ENCODE data around the gene ECPAS.
"Not testable (repeated sequence)": the region's sequence is repeated elsewhere in the genome, so short reads cannot be mapped to it uniquely, and the experiment has no call there.

The ECPAS gene

GRCh38 chr9:111502506-111502905, 18.3 kb upstream of the ECPAS start:
- Histone ChIP-seq H3K4me3 (ENCODE audit: low read depth, low read length) (no peak overlapping the region), H3K9me3 (ENCODE audit: control insufficient read depth, insufficient read depth, low read length) (no peaks in the 10 kb centered on the region), H3K4me1 (ENCODE audit: control insufficient read depth, insufficient read depth, low read length) (no peaks in the 10 kb centered on the region), H3K36me3 (ENCODE audit: control insufficient read depth, insufficient read depth, low read length) (no peaks in the 10 kb centered on the region), H3K9ac (ENCODE audit: low read depth, low read length) (no peak overlapping the region), H3K27ac (ENCODE audit: low read depth, low read length) (no peak overlapping the region), H3K27me3 (ENCODE audit: control insufficient read depth, insufficient read depth, low read length) (no peaks in the 10 kb centered on the region)

GRCh38 chr9:111501648-111502047, 17.5 kb upstream of the ECPAS start:
- H3K4me1 ChIP-seq (ENCODE audit: control insufficient read depth, insufficient read depth, low read length): no peaks in the 10 kb centered on the region
- no peaks in the 10 kb centered on the region for H3K27me3 ChIP-seq (ENCODE audit: control insufficient read depth, insufficient read depth, low read length)

GRCh38 chr9:111501005-111501562, 16.9 kb upstream of the ECPAS start:
- no peaks in the 10 kb centered on the region for H3K9me3 ChIP-seq (ENCODE audit: control insufficient read depth, insufficient read depth, low read length)
- no peaks in the 10 kb centered on the region for H3K4me1 ChIP-seq (ENCODE audit: control insufficient read depth, insufficient read depth, low read length)
- no peak overlapping the region for H3K27ac ChIP-seq (ENCODE audit: low read depth, low read length)
- H3K4me3 ChIP-seq (ENCODE audit: low read depth, low read length): no peak overlapping the region
- H3K36me3 ChIP-seq (ENCODE audit: control insufficient read depth, insufficient read depth, low read length): no peaks in the 10 kb centered on the region
- no peaks in the 10 kb centered on the region for H3K27me3 ChIP-seq (ENCODE audit: control insufficient read depth, insufficient read depth, low read length)
- H3K9ac ChIP-seq (ENCODE audit: low read depth, low read length): no peak overlapping the region

More at GRCh38 chr9:111501648-111502047, 17.5 kb upstream of the ECPAS start:
- no peak overlapping the region for H3K9ac ChIP-seq (ENCODE audit: low read depth, low read length)
- H3K27ac ChIP-seq (ENCODE audit: low read depth, low read length): no peak overlapping the region
- H3K4me3 ChIP-seq (ENCODE audit: low read depth, low read length): no peak overlapping the region
- H3K36me3 ChIP-seq (ENCODE audit: control insufficient read depth, insufficient read depth, low read length): no peaks in the 10 kb centered on the region
- no peaks in the 10 kb centered on the region for H3K9me3 ChIP-seq (ENCODE audit: control insufficient read depth, insufficient read depth, low read length)

- H3K9ac ChIP-seq (ENCODE audit: low read depth, low read length); H3K4me1 ChIP-seq (ENCODE audit: control insufficient read depth, insufficient read depth, low read length); H3K4me3 ChIP-seq (ENCODE audit: low read depth, low read length); H3K36me3 ChIP-seq (ENCODE audit: control insufficient read depth, insufficient read depth, low read length); H3K9me3 ChIP-seq (ENCODE audit: control insufficient read depth, insufficient read depth, low read length); H3K27ac ChIP-seq (ENCODE audit: low read depth, low read length); H3K27me3 ChIP-seq (ENCODE audit: control insufficient read depth, insufficient read depth, low read length): not testable (repeated sequence)
These were observed 13.0 kb upstream of the ECPAS start for GRCh38 chr9:111497196-111497595.

GRCh38 chr9:111484572-111484894, 350 bp upstream of the ECPAS start:
- peak overlapping the region; percentile 95 for H3K4me3 ChIP-seq (ENCODE audit: low read depth, low read length)
- no peaks in the 10 kb centered on the region for H3K36me3 ChIP-seq (ENCODE audit: control insufficient read depth, insufficient read depth, low read length)

GRCh38 chr9:111483439-111483857, 735 bp downstream of the ECPAS start:
- Histone ChIP-seq H3K4me1 (ENCODE audit: control insufficient read depth, insufficient read depth, low read length) (peaks cover 12% of the 10 kb centered on the region), H3K36me3 (ENCODE audit: control insufficient read depth, insufficient read depth, low read length) (no peaks in the 10 kb centered on the region), H3K9ac (ENCODE audit: low read depth, low read length) (peak overlapping the region; percentile 82; the same call in 1 of the 2 replicates), H3K9me3 (ENCODE audit: control insufficient read depth, insufficient read depth, low read length) (no peaks in the 10 kb centered on the region), H3K4me3 (ENCODE audit: low read depth, low read length) (peak overlapping the region; percentile 95; the same call in 1 of the 2 replicates), H3K27ac (ENCODE audit: low read depth, low read length) (peak overlapping the region; percentile 95), H3K27me3 (ENCODE audit: control insufficient read depth, insufficient read depth, low read length) (no peaks in the 10 kb centered on the region)

More at GRCh38 chr9:111484572-111484894, 350 bp upstream of the ECPAS start:
- Histone ChIP-seq H3K9ac (ENCODE audit: low read depth, low read length) (peak overlapping the region; percentile 79), H3K27me3 (ENCODE audit: control insufficient read depth, insufficient read depth, low read length) (no peaks in the 10 kb centered on the region), H3K9me3 (ENCODE audit: control insufficient read depth, insufficient read depth, low read length) (no peaks in the 10 kb centered on the region), H3K27ac (ENCODE audit: low read depth, low read length) (peak overlapping the region; percentile 95), H3K4me1 (ENCODE audit: control insufficient read depth, insufficient read depth, low read length) (peaks cover 12% of the 10 kb centered on the region)

- Histone ChIP-seq H3K36me3 (ENCODE audit: control insufficient read depth, insufficient read depth, low read length) (no peaks in the 10 kb centered on the region), H3K9me3 (ENCODE audit: control insufficient read depth, insufficient read depth, low read length) (no peaks in the 10 kb centered on the region), H3K4me1 (ENCODE audit: control insufficient read depth, insufficient read depth, low read length) (peaks cover 12% of the 10 kb centered on the region), H3K27me3 (ENCODE audit: control insufficient read depth, insufficient read depth, low read length) (no peaks in the 10 kb centered on the region), H3K27ac (ENCODE audit: low read depth, low read length) (peak overlapping the region; percentile 95), H3K9ac (ENCODE audit: low read depth, low read length) (peak overlapping the region; percentile 82), H3K4me3 (ENCODE audit: low read depth, low read length) (peak overlapping the region; percentile 95)
These were observed 1.3 kb downstream of the ECPAS start for GRCh38 chr9:111482694-111483438.

- Histone ChIP-seq H3K9ac (ENCODE audit: low read depth, low read length) (peak overlapping the region; percentile 82), H3K4me3 (ENCODE audit: low read depth, low read length) (peak overlapping the region; percentile 95), H3K27ac (ENCODE audit: low read depth, low read length) (peak overlapping the region; percentile 95)
These were observed 2.1 kb downstream of the ECPAS start for GRCh38 chr9:111481885-111482636.

GRCh38 chr9:111477677-111478076, 6.5 kb downstream of the ECPAS start:
- Histone ChIP-seq H3K36me3 (ENCODE audit: control insufficient read depth, insufficient read depth, low read length) (no peaks in the 10 kb centered on the region), H3K27me3 (ENCODE audit: control insufficient read depth, insufficient read depth, low read length) (no peaks in the 10 kb centered on the region), H3K4me3 (ENCODE audit: low read depth, low read length) (no peak overlapping the region), H3K9ac (ENCODE audit: low read depth, low read length) (no peak overlapping the region), H3K9me3 (ENCODE audit: control insufficient read depth, insufficient read depth, low read length) (no peaks in the 10 kb centered on the region), H3K4me1 (ENCODE audit: control insufficient read depth, insufficient read depth, low read length) (peaks cover 28% of the 10 kb centered on the region), H3K27ac (ENCODE audit: low read depth, low read length) (no peak overlapping the region)

More at GRCh38 chr9:111481885-111482636, 2.1 kb downstream of the ECPAS start:
- Histone ChIP-seq H3K9me3 (ENCODE audit: control insufficient read depth, insufficient read depth, low read length) (no peaks in the 10 kb centered on the region), H3K27me3 (ENCODE audit: control insufficient read depth, insufficient read depth, low read length) (no peaks in the 10 kb centered on the region), H3K4me1 (ENCODE audit: control insufficient read depth, insufficient read depth, low read length) (peaks cover 12% of the 10 kb centered on the region), H3K36me3 (ENCODE audit: control insufficient read depth, insufficient read depth, low read length) (no peaks in the 10 kb centered on the region)

- peaks cover 26% of the 10 kb centered on the region for H3K4me1 ChIP-seq (ENCODE audit: control insufficient read depth, insufficient read depth, low read length)
- H3K27me3 ChIP-seq (ENCODE audit: control insufficient read depth, insufficient read depth, low read length): no peaks in the 10 kb centered on the region
- no peak overlapping the region for H3K9ac ChIP-seq (ENCODE audit: low read depth, low read length)
- H3K27ac ChIP-seq (ENCODE audit: low read depth, low read length): no peak overlapping the region
- H3K4me3 ChIP-seq (ENCODE audit: low read depth, low read length): no peak overlapping the region
- no peaks in the 10 kb centered on the region for H3K9me3 ChIP-seq (ENCODE audit: control insufficient read depth, insufficient read depth, low read length)
- H3K36me3 ChIP-seq (ENCODE audit: control insufficient read depth, insufficient read depth, low read length): no peaks in the 10 kb centered on the region
These were observed 9.0 kb downstream of the ECPAS start for GRCh38 chr9:111475195-111475594.

- Histone ChIP-seq H3K9me3 (ENCODE audit: control insufficient read depth, insufficient read depth, low read length) (no peaks in the 10 kb centered on the region), H3K27ac (ENCODE audit: low read depth, low read length) (no peak overlapping the region), H3K4me3 (ENCODE audit: low read depth, low read length) (no peak overlapping the region), H3K9ac (ENCODE audit: low read depth, low read length) (no peak overlapping the region), H3K27me3 (ENCODE audit: control insufficient read depth, insufficient read depth, low read length) (no peaks in the 10 kb centered on the region), H3K36me3 (ENCODE audit: control insufficient read depth, insufficient read depth, low read length) (no peaks in the 10 kb centered on the region), H3K4me1 (ENCODE audit: control insufficient read depth, insufficient read depth, low read length) (peaks cover 26% of the 10 kb centered on the region)
These were observed 9.8 kb downstream of the ECPAS start for GRCh38 chr9:111474385-111474784.
